Nephron (organoid): Measurements from ENCODE around the gene OR52A1.

Experiments used
- H3K27ac Mint-ChIP-seq, 3 experiments: 2 replicates each; pipeline ENCODE4 v1.8.0; 2020; ENCODE audit warnings: mixed read lengths in 3 of 3, mild to moderate bottlenecking in 2 of 3, moderate library complexity in 1 of 3
- H3K27me3 Mint-ChIP-seq: 2 replicates; pipeline ENCODE4 v1.8.0; 2021; ENCODE audit warnings: low read depth, mild to moderate bottlenecking, moderate library complexity, mixed read lengths
- H3K36me3 Mint-ChIP-seq: 2 replicates; pipeline ENCODE4 v1.8.0; 2020; ENCODE audit warnings: low read depth, mixed read lengths
- H3K4me1 Mint-ChIP-seq: 2 replicates; pipeline ENCODE4 v1.8.0; 2020; ENCODE audit warnings: mixed read lengths
- H3K4me3 Mint-ChIP-seq, 3 experiments: 2 replicates each; pipeline ENCODE4 v1.8.0; 2020; ENCODE audit warnings: mild to moderate bottlenecking in 3 of 3, mixed read lengths in 3 of 3, moderate library complexity in 2 of 3
- H3K9me3 Mint-ChIP-seq: 2 replicates; pipeline ENCODE4 v1.8.0; 2020; ENCODE audit warnings: mixed read lengths
- CTCF ChIP-seq, 3 experiments: fragments of 200-600 bp; sonication (generic); IDR thresholded peaks; one replicate each; pipeline ENCODE4 v1.5.0; 2021; ENCODE audit warnings: antibody characterized with exemption in 3 of 3; ENCODE audit not compliant: unreplicated experiment in 3 of 3

The OR52A1 gene

GRCh38 chr11:5118893-5119292 is 35.7 kb downstream of the OR52A1 start:
- H3K27me3 Mint-ChIP-seq: peaks cover 1% of the 10 kb centered on the region
- H3K4me1 Mint-ChIP-seq: peaks cover 1% of the 10 kb centered on the region
- no peaks in the 10 kb centered on the region for H3K36me3 Mint-ChIP-seq
- no peak overlapping the region for H3K27ac Mint-ChIP-seq
- no peaks in the 10 kb centered on the region for H3K9me3 Mint-ChIP-seq
- no peak overlapping the region for H3K4me3 Mint-ChIP-seq
- no peak for TF ChIP-seq CTCF (IDR thresholded peaks at IDR 0.05; ENCODE audit: unreplicated experiment in 3 of 3)

- Mint-ChIP-seq H3K4me3 (no peak overlapping the region), H3K27me3 (no peaks in the 10 kb centered on the region), H3K36me3 (no peaks in the 10 kb centered on the region), H3K27ac (no peak overlapping the region), H3K4me1 (no peaks in the 10 kb centered on the region), H3K9me3 (no peaks in the 10 kb centered on the region)
- TF ChIP-seq CTCF (IDR thresholded peaks at IDR 0.05; ENCODE audit: unreplicated experiment in 3 of 3): no peak
Measured at GRCh38 chr11:5117588-5117987, 37.0 kb downstream of the OR52A1 start.

DNA sequence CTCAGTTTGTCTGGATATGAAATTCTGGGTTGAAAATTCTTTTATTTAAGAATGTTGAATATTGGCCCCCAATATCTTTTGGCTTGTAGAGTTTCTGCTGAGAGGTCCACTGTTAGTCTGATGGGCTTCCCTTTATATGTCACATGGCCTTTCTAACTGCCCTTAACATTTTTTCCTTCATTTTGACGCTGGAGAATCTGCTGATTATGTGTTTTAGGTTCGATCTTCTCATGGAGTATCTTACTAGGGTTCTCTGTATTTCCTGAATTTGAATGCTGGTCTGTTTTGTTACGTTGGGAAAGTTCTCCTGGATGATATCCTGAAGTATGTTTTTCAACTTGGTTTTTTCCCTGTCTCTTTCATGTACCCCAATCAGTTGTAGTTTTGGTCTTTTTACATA is 39.2 kb downstream of the OR52A1 start:
- Mint-ChIP-seq H3K4me3 (no peak overlapping the region), H3K9me3 (no peaks in the 10 kb centered on the region), H3K4me1 (no peaks in the 10 kb centered on the region), H3K36me3 (no peaks in the 10 kb centered on the region), H3K27ac (no peak overlapping the region), H3K27me3 (no peaks in the 10 kb centered on the region)
- TF ChIP-seq CTCF (IDR thresholded peaks at IDR 0.05; ENCODE audit: unreplicated experiment in 3 of 3): no peak

GRCh38 chr11:5107285-5107684 is 47.3 kb downstream of the OR52A1 start:
- peaks cover 5% of the 10 kb centered on the region for H3K4me1 Mint-ChIP-seq
- TF ChIP-seq CTCF (IDR thresholded peaks at IDR 0.05; ENCODE audit: unreplicated experiment in 3 of 3): no peak
- no peaks in the 10 kb centered on the region for H3K9me3 Mint-ChIP-seq
- no peak overlapping the region for H3K27ac Mint-ChIP-seq
- no peaks in the 10 kb centered on the region for H3K36me3 Mint-ChIP-seq
- H3K4me3 Mint-ChIP-seq: no peak overlapping the region
- H3K27me3 Mint-ChIP-seq: no peaks in the 10 kb centered on the region

- H3K9me3 Mint-ChIP-seq: no peaks in the 10 kb centered on the region
- no peak overlapping the region for H3K27ac Mint-ChIP-seq
- H3K36me3 Mint-ChIP-seq: no peaks in the 10 kb centered on the region
- no peak overlapping the region for H3K4me3 Mint-ChIP-seq
- peaks cover 8% of the 10 kb centered on the region for H3K4me1 Mint-ChIP-seq
- TF ChIP-seq CTCF (IDR thresholded peaks at IDR 0.05; ENCODE audit: unreplicated experiment in 3 of 3): no peak
- H3K27me3 Mint-ChIP-seq: no peaks in the 10 kb centered on the region
Measured at GRCh38 chr11:5103066-5103465, 51.5 kb downstream of the OR52A1 start.

GRCh38 chr11:5102246-5102645 is 52.3 kb downstream of the OR52A1 start:
- no peak overlapping the region for H3K27ac Mint-ChIP-seq

More at GRCh38 chr11:5102246-5102645, 52.3 kb downstream of the OR52A1 start:
- H3K4me1 Mint-ChIP-seq: peaks cover 8% of the 10 kb centered on the region
- no peaks in the 10 kb centered on the region for H3K27me3 Mint-ChIP-seq
- no peak overlapping the region for H3K4me3 Mint-ChIP-seq
- H3K36me3 Mint-ChIP-seq: no peaks in the 10 kb centered on the region
- H3K9me3 Mint-ChIP-seq: no peaks in the 10 kb centered on the region
- TF ChIP-seq CTCF (IDR thresholded peaks at IDR 0.05; ENCODE audit: unreplicated experiment in 3 of 3): no peak
